ENCODE data around the gene LSAMP.

DNA sequence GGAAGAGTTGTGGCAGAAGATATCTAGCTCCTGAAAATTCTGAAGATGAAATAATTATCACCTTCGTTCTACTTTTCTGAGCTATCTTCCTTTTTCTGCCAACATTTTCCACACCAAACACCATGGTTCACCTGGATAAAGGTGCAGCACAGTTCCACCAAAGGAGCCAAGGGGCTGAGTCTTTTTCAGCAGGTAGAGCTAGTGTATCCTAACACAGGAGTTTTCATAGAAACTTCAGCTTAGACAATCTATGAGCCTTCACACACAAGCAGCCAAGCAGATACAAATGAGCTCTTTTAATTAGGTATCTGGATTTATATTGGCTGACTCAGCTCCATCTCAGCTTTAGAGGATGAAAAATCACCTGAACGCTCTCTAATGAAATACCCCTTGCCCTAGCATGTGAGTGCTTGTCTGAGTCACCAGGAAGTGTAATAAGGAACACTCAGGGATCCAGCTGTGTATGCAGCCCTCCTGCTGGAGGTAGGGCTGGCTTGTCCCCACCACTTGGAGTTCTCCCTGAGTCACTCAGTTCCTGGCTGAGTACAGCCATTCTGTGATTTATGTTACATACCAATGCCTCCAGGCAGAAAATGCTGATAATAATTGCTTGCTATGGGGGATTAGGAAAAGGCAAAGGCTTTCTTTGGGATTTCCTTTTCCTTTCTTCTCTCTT is 385.7 kb downstream of the LSAMP start:
- TF ChIP-seq, protein P1, sequence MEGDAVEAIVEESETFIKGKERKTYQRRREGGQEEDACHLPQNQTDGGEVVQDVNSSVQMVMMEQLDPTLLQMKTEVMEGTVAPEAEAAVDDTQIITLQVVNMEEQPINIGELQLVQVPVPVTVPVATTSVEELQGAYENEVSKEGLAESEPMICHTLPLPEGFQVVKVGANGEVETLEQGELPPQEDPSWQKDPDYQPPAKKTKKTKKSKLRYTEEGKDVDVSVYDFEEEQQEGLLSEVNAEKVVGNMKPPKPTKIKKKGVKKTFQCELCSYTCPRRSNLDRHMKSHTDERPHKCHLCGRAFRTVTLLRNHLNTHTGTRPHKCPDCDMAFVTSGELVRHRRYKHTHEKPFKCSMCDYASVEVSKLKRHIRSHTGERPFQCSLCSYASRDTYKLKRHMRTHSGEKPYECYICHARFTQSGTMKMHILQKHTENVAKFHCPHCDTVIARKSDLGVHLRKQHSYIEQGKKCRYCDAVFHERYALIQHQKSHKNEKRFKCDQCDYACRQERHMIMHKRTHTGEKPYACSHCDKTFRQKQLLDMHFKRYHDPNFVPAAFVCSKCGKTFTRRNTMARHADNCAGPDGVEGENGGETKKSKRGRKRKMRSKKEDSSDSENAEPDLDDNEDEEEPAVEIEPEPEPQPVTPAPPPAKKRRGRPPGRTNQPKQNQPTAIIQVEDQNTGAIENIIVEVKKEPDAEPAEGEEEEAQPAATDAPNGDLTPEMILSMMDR (IDR thresholded peaks at IDR 0.05) = no peak
- no peak for TF ChIP-seq POLR2A (IDR thresholded peaks at IDR 0.05)

All from esophagus squamous epithelium (tissue), 4 donors.